Esophagus squamous epithelium (tissue), 5 donors: ENCODE data around the gene BTNL9. TPM values are rescaled to one million over a fixed set of nuclear protein-coding genes. Genes with fewer than 3 reads are reported as not detected.
A peak's percentile ranks its signal among the peaks of the same experiment; 100 is the strongest.

ENCODE experiments used
- DNase-seq: peaks from one replicate; lab custom pipeline; 2025; lab: John Stamatoyannopoulos, UW
- H3K27ac ChIP-seq, 4 donors: fragments of 200-600 bp; sonication (generic); one replicate each; pipeline ENCODE4 v1.5.1; 2016 to 2019; ENCODE audit warnings: mild to moderate bottlenecking in 1 of 4
- H3K27me3 ChIP-seq, 4 donors: fragments of 200-600 bp; sonication (generic); 1 replicate in 3 of 4; 2 replicates in 1 of 4; pipeline versions ENCODE4 v1.5.1 to v1.6.0; 2017 to 2021; ENCODE audit warnings: antibody characterized with exemption in 1 of 4
- H3K36me3 ChIP-seq, 3 donors: fragments of 200-600 bp; sonication (generic); one replicate each; pipeline ENCODE4 v1.5.1; 2016 to 2019
- H3K4me1 ChIP-seq, 3 donors: fragments of 200-600 bp; sonication (generic); one replicate each; pipeline ENCODE4 v1.5.1; 2017 to 2019
- H3K4me3 ChIP-seq, 4 donors: fragments of 200-600 bp; sonication (generic); 1 replicate in 3 of 4; 2 replicates in 1 of 4; pipeline ENCODE4 v1.5.1; 2016 to 2019; ENCODE audit warnings: mild to moderate bottlenecking in 2 of 4, moderate library complexity in 1 of 4
- H3K9me3 ChIP-seq, 3 donors: fragments of 200-600 bp; sonication (generic); one replicate each; pipeline ENCODE4 v1.5.1; 2016 to 2019
- POLR2A ChIP-seq, 4 donors: fragments of 450-650 bp; IDR thresholded peaks; one replicate each; pipeline ENCODE4 v1.6.1; 2017; ENCODE audit warnings: antibody characterized with exemption in 4 of 4, mild to moderate bottlenecking in 4 of 4, moderate library complexity in 3 of 4
- WGBS, 2 donors: methylation state at CpG; one replicate each; pipeline ENCODE4 v1.1.5; 2018; 5-methylcytosine and 5-hydroxymethylcytosine counted together
- intact Hi-C: fragments of 100-400 bp; cut with DNase I; formaldehyde crosslinking; loops from one replicate; pipeline ENCODE4 v1.15.0; 2022
- total RNA-seq, 4 donors: library from RNA; depleted of rRNA; stranded (reverse); fragments of >200 nt; gene quantifications; one replicate each; pipeline ENCODE4 v1.1.0, GENCODE V29; 2016
- TF ChIP-seq, protein P1 (sequence below), 6 experiments: fragments of 450-650 bp in 4 of 6; fragments of 200-600 bp in 2 of 6; sonication (generic) in 2 of 6; IDR thresholded peaks; one replicate each; pipeline ENCODE4 v1.5.1; 2016 to 2019; ENCODE audit warnings: antibody characterized with exemption in 6 of 6, mild to moderate bottlenecking in 4 of 6, moderate library complexity in 4 of 6
- donor health status: DM: yes; HTN: yes; CAD: no.

Gene BTNL9
- total RNA-seq, 4 donors from 2014 or later = 0.75 to 27.7 (median 4.1) TPM

DNA sequence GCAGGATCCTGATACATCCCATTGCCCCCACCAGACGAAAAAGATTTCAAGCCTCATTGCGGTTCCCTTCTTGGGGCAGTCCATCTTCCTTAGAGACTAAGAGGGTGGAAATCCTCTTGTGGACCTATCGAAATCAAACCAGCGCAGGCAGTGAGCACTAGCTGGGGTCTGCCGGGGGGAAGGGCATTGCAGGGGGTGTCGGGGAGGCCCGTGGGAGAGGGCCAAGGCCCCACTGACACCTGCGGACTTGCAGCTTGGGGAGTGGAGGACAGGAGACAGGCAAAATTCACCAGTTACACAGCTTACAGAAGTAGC lies 522 bp downstream of the BTNL9 start:
- no peak for TF ChIP-seq POLR2A (IDR thresholded peaks at IDR 0.05)
- TF ChIP-seq, protein P1, sequence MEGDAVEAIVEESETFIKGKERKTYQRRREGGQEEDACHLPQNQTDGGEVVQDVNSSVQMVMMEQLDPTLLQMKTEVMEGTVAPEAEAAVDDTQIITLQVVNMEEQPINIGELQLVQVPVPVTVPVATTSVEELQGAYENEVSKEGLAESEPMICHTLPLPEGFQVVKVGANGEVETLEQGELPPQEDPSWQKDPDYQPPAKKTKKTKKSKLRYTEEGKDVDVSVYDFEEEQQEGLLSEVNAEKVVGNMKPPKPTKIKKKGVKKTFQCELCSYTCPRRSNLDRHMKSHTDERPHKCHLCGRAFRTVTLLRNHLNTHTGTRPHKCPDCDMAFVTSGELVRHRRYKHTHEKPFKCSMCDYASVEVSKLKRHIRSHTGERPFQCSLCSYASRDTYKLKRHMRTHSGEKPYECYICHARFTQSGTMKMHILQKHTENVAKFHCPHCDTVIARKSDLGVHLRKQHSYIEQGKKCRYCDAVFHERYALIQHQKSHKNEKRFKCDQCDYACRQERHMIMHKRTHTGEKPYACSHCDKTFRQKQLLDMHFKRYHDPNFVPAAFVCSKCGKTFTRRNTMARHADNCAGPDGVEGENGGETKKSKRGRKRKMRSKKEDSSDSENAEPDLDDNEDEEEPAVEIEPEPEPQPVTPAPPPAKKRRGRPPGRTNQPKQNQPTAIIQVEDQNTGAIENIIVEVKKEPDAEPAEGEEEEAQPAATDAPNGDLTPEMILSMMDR (IDR thresholded peaks at IDR 0.05) = no peak
- no peaks in the 10 kb centered on the region for H3K9me3 ChIP-seq
- peak overlapping the region in 1 of 4 donors; percentile 9 for H3K27ac ChIP-seq
- H3K4me1 ChIP-seq = no peaks in the 10 kb centered on the region
- peaks cover 0 to 89% (median 0%) of the 10 kb centered on the region in 4 donors for H3K27me3 ChIP-seq
- intact Hi-C loops = no loop called here
- no peaks in the 10 kb centered on the region for H3K36me3 ChIP-seq
- no peak for DNase-seq
- WGBS, 2 donors = 72 to 100% methylated on average over 4 to 5 of the region's 8 CpGs
- H3K4me3 ChIP-seq = peak overlapping the region in 1 of 4 donors; percentile 28

DNA sequence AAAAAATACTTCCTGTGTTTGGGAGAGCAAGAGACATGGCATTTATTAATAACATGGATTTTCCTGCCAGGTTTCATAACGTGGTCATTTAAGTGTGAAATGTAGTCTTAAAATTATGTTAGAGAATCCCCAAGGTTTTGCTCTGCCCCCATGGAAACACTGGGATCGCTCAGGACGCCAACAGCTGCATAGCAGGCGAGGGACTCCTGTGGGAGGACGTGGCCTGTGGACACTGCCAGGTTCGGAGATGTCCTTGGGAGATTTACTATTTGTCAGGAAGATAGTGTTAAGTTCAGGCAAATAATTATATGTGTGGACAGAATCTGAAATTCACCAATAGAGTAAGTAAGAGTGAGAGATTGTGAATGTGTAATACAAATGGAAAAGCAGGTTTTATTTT lies 977 bp downstream of the BTNL9 start:
- intact Hi-C loops = no loop called here
- H3K4me1 ChIP-seq = no peaks in the 10 kb centered on the region
- WGBS, 2 donors = 42 to 51% methylated on average over 6 of the region's 6 CpGs
- DNase-seq = no peak
- H3K4me3 ChIP-seq = peak overlapping the region in 2 of 4 donors; percentile 15 to 28
- TF ChIP-seq, protein P1 (IDR thresholded peaks at IDR 0.05) = no peak
- TF ChIP-seq POLR2A (IDR thresholded peaks at IDR 0.05) = no peak
- no peaks in the 10 kb centered on the region for H3K9me3 ChIP-seq
- no peaks in the 10 kb centered on the region for H3K36me3 ChIP-seq
- peaks cover 0 to 89% (median 0%) of the 10 kb centered on the region in 4 donors for H3K27me3 ChIP-seq
- H3K27ac ChIP-seq = no peak overlapping the region

DNA sequence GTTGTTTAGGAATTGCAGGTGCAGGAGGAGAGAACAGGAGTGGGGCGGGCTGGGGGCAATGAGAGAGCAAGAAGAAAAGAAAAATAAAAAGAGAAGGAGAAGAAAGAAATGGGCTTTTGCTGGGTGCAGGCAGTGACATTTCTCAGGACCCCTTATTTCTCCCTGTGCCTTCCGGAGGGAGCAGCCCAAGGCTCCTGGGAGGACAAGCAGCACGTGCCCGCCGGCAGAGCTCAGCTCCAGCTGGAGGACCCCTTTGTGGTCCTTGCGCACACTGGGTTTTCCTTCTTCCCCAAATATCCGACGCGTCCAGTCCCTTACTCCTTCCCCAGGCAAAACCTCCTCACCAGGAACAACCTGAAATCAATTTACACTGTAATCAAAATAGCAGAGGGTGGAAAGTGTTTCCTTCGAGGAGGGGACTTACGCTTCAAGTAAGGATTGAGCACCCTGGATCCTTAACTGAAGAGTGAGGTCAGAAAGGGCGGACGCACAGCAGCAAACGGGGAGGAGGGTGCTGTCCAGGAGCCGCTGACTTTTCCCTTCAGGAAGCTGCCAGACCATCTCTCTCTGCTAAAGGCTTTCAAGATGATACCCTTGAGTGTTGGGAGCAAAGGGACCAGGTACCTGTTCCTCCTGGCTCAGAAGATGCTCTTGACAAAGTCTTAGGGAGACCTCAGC lies 2.1 kb downstream of the BTNL9 start:
- no peaks in the 10 kb centered on the region for H3K9me3 ChIP-seq
- H3K4me1 ChIP-seq = no peaks in the 10 kb centered on the region
- DNase-seq = no peak
- H3K27me3 ChIP-seq = peaks cover 0 to 89% (median 0%) of the 10 kb centered on the region in 4 donors
- peak overlapping the region in 1 of 4 donors; percentile 10 for H3K27ac ChIP-seq
- no peaks in the 10 kb centered on the region for H3K36me3 ChIP-seq
- WGBS, 2 donors = 59 to 66% methylated on average over 12 to 15 of the region's 15 CpGs
- H3K4me3 ChIP-seq = peak overlapping the region in 1 of 4 donors; percentile 28
- TF ChIP-seq, protein P1 (IDR thresholded peaks at IDR 0.05) = no peak
- no peak for TF ChIP-seq POLR2A (IDR thresholded peaks at IDR 0.05)
- intact Hi-C loops = no loop called here

DNA sequence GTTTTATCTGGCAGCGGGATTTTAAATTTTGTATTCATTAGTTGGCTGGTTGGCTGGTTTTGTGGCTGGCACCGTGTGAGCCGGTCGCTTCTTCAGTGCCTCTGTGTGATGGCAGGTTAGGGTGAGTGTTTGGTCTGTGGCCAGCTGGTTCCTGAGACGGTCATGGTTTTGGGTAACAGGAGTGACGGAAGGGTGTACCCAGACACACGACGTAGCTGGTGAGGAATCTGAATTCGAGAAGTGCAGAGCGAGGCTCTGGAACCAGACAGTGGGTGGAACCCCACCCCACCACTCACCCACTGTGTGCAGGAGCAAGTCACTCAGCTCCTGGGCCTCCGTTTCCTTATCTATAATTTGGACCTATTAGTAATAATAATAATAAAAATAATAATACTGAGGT lies 2.7 kb downstream of the BTNL9 start:
- TF ChIP-seq, protein P1 (IDR thresholded peaks at IDR 0.05) = no peak
- Histone ChIP-seq H3K27ac (peak overlapping the region in 1 of 4 donors; percentile 10), H3K9me3 (no peaks in the 10 kb centered on the region), H3K4me1 (no peaks in the 10 kb centered on the region), H3K27me3 (peaks cover 0 to 89% (median 0%) of the 10 kb centered on the region in 4 donors), H3K36me3 (no peaks in the 10 kb centered on the region), H3K4me3 (peak overlapping the region in 1 of 4 donors; percentile 28)
- DNase-seq = no peak
- intact Hi-C loops = no loop called here
- WGBS, 2 donors = 61 to 68% methylated on average over 9 to 10 of the region's 11 CpGs

DNA sequence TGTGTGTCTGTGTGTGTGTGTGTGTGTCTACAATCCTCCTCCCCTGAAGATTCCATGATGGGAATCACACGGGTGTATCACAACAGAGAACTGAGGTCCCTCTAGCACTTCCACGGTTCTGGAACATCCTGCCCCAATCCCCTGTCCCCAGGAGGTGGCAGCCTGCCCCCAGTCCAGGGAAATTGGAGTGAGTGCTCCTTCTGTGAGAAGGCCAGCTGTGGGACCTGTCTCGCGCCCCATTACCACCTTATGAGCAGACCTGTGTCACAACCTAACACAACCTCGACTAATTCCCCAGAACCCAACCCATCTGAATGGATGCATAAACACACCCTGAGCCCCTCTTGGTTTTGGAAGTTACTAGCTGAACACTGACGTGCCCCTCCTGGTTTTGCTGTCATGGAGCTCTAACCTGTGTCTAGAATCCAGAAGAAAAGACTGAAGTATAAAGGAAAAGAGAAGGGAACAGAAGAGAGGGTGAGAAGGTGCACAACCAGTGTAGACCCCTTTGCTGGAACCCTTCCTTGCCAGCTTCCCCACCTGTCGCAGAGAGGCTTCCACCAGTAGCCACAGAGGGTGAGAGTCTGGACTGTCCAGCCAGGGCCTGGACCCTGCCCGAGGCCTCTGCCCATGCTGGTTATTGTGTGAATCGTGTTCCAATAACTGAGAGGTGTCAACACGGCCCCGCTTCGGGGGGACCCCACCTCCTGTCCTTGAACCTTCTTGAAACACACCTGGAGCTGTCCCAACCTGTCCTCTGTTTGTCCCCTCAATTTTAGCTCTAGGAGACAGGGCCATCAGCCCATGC lies 3.4 kb downstream of the BTNL9 start:
- Histone ChIP-seq H3K4me1 (no peaks in the 10 kb centered on the region), H3K27me3 (peaks cover 0 to 91% (median 1%) of the 10 kb centered on the region in 4 donors), H3K27ac (peak overlapping the region in 2 of 4 donors; percentile 3 to 34), H3K4me3 (no peak overlapping the region), H3K36me3 (no peaks in the 10 kb centered on the region), H3K9me3 (no peaks in the 10 kb centered on the region)
- no peak for TF ChIP-seq POLR2A (IDR thresholded peaks at IDR 0.05)
- TF ChIP-seq, protein P1 (IDR thresholded peaks at IDR 0.05) = peak in 1 of 6 experiments; percentile 7
- 66 to 67% methylated on average over 8 to 10 of the region's 12 CpGs for WGBS, 2 donors
- DNase-seq = no peak
- intact Hi-C loops = no loop called here
